Measurements from ENCODE around the gene SLC26A2.

Gene SLC26A2

GRCh38 chr5:149960272-149961185 is at the start of gene SLC26A2:
Gene SLC26A2, plus strand, starts transcription at chr5:149960758. Its CDS starts 16,895 bp downstream, at chr5:149977653.
- DNase-seq (ENCODE audit: low spot score), result peak; percentile 98

DNA sequence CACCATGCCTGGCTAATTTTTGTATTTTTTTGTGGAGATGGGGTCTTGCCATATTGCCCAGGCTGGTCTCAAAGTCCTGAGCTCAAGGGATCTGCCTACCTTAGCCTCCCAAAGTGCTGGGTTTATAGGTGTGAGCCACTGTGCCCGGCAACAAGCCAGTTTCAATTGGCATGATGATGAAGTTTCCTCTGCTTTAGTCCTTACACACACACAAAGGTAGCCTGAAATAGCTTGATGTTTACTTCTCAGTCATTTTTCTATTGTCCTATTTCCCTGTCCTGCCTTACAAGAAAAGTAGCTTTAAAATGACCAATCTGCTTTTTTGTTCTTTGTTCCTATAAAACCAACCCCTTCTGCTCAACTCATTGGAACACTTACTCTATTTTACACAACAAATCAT is 49.5 kb upstream of the SLC26A2 start:
- DNase-seq (ENCODE audit: low spot score), result no peak

GRCh38 chr5:149912226-149912871 is 48.2 kb upstream of the SLC26A2 start:
- DNase-seq (ENCODE audit: low spot score), result no peak

GRCh38 chr5:149913436-149914419 is 46.8 kb upstream of the SLC26A2 start:
- DNase-seq (ENCODE audit: low spot score), result no peak

DNA sequence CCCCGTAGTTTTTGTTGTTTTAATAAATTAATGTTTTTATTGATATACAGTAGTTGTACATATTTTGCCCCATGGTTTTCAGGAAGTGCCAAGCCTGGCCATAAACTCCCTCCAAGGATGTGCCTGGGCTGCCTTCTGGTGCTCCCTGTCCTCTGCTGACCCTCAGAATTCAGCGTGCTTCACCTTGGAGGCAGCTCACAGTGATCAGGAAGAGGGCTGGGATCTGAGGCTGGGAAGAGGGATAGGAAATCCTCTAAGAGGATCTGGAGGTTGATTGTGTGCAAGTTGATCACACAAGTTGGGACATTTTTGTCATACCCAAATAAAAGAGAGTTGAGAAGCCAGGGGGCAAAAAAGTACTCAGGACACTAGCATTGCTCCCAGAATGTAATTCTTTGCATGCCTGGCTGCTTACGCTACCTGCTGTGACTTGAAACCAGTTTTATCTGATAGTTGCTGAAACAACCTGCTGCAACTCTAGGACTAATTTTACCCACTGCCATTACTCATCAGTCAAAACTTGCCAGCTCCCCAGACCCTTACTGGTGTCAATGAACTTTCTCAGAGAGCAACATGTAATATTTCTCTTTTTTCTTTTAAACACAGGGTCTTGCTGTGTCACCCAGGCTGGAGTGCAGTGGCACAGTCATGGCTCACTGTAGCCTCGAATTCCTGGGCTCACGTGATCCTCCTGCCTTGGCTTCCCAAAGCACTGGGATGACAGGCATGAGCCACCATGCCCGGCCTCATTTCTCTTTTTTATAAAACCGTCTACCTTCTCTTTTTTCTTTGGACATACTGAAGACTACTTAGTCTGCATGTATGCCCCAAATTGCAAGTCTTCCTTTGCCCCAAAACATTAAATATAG is 44.9 kb upstream of the SLC26A2 start:
- DNase-seq (ENCODE audit: low spot score), result no peak

GRCh38 chr5:149916334-149917072 is 44.1 kb upstream of the SLC26A2 start:
- no peak for DNase-seq (ENCODE audit: low spot score)

DNA sequence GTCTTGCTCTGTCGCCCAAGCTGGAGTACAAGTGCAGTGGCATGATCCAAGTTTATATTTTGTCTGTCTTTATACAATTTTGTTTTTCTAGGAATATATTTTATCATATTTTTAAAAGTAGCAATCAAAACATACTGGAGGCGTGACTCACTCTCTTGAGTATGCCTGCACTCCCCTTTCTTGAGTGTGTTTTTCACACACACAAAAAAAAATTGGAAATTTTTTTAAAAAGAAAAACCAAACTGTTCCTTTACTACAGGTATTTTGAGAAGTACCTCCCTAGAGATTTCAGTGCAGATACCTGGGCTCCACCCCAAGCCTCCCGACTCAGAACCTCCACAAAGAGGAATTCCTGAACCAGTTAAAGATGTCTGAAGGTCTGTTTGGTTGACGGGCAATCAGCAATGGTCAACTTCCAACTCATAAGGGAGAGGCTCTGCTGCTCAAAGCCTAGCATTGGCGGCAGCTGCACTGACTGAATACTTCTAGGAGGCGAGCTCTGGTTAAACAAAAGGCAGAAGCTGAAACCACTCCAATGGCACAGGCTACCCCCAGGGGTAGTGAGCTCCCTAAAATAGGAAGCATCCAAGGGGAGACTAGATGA is 43.4 kb upstream of the SLC26A2 start:
- DNase-seq (ENCODE audit: low spot score), result no peak

DNA sequence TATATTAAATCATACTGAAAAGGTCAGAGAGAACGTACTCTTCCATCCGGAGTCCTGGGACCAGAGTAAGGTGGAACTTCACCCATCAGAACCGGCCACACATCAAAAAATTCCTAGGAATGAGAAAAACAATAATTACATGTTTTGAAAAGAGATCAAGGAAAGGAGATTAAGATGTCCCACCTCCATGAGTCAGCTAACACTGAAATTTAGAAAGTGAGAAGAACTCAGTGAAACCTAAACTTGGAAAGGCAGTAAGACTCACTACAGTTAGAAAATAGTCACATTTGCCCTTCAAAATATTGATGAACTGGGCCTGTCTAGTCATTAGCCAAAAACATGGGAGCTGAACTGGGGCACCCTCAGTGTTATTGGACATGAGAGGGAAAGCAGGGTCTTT is 39.0 kb upstream of the SLC26A2 start:
- DNase-seq (ENCODE audit: low spot score), result no peak

DNA sequence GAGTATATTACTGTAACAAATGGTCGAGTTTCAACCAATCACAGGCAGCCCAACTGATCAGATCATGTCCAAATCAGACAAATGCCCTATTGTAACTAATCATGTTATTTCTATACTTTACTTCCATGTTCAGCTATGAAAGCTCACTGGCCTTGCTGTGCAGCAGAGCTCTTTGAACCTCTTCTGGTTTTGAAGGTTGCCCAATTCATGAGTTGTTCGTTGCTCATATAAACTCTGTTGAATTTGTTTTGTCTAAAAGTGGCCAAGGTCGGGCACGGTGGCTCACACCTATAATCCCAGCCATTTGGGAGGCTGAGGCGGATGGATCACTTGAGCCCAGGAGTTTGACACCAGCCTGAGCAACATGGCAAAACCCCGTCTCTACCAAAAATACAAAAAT is 37.6 kb upstream of the SLC26A2 start:
- no peak for DNase-seq (ENCODE audit: low spot score)

- no peak for DNase-seq (ENCODE audit: low spot score)
Observed at GRCh38 chr5:149924486-149924885, 36.1 kb upstream of the SLC26A2 start.

- DNase-seq (ENCODE audit: low spot score), result no peak
Observed at GRCh38 chr5:149930043-149930748, 30.4 kb upstream of the SLC26A2 start.

GRCh38 chr5:149930749-149931574 is 29.6 kb upstream of the SLC26A2 start:
- DNase-seq (ENCODE audit: low spot score), result no peak

DNA sequence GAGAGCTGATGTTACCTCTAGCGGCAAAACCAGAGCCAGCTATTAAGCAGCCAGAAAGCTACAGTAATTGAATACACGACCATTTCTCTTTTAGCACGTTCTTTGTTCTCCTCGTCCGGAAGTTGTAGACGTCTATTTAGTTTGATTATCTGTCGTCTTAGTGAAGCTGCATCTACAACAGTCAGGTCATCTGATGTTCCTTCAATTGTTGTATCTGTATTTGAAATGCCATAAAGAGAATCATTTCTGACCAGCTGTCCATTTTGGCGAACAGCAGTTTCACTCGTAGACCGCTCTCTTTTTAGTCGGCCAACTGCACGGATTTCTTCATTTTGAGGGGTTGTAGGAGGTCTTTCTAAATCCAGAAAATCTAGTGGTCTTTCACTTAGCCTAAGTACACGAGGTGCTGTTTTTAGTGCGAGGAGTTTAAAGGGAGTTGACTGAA is 28.5 kb upstream of the SLC26A2 start:
- DNase-seq (ENCODE audit: low spot score), result no peak

DNA sequence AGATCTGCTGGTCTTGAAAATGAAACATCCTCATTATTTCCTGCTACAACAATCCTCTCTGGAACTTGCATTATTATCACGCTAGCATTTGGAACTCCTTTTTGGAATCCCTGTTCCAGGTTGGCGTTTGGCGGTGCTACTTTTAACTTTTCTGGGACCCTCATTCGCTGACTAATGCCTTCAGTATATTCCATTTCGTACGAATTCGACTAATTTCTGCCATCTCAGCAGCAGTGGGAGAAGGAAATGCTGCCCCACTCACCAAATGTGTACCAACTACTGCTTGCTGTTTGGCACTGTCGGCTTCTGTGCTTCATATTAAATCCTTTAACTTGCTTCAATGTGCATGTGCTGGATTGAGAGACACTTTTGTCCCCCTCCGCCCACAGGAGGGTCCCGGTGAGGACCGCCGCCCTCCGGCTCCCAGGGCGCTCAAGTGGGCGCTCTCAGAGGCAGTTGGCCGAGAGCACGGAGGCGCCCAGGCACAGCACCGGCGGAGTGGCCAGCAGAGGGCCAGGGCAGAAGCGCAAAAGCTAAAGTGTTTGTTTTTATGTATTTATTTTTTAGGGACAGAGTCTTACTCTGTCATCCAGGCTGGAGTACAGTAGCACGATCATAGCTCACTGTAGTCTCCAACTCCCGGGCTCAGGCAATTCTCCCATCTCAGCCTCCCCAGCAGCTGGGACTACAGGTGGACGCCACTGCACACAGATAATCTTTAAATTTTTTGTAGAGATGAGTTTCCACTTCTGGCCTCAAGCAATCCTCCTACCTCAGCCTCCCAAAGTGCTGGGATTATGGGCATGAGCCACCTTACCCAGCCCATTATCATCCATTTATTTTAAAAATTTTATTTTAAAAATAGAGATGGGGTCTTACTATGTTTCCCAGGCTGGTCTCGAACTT is 27.9 kb upstream of the SLC26A2 start:
- no peak for DNase-seq (ENCODE audit: low spot score)

DNA sequence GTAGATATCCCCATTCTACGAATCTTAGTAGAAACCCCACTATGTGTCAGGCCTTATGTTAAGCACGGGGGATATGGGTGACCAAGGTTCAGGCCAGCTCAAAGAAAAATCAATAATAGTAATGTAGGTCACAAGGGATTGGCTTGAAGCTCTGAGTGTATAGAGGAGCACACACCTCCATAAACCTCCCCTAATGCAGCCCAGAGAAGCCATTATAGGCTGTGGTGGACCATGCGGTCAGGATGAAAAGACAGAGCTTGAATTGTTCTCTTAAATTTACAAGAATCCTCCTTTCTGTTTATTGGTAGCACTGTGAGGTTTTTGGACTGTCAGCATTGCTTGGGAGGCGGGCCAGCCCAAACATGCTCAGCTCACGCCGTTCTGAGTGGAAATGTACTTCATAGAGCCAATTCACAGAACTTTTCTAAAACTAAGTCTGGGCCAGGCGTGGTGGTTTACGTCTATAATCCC is 25.1 kb upstream of the SLC26A2 start:
- DNase-seq (ENCODE audit: low spot score), result no peak

DNA sequence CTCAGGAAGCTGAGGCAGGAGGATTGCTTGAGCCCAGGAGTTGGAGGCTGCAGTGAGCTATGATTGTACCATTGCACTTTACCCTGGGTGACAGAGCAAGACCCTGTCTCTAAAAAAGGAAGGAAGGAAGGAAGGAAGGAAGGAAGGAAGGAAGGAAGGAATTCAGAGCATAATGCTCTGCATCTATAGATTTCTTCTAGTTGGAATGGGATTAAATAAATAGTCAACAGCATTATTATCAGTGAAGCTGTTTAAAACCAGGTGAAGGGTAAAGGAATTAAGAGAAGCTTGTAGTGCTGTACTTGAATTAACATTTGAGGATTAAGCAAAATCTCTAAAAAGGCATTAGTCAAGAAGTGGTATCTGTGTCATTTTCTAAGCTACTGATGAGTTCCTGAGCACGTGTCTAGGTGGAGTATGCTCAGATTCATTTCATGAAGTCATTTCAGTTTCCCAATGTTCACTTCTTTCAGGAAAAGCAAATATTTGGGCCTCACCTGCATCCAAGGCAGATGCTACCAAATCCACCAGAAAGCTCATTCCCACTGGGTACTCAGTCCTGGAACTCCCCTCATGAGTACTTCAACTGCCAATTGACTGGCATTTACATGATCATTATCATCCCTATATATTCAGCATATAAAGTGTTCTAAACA is 24.4 kb upstream of the SLC26A2 start:
- DNase-seq (ENCODE audit: low spot score), result no peak

DNA sequence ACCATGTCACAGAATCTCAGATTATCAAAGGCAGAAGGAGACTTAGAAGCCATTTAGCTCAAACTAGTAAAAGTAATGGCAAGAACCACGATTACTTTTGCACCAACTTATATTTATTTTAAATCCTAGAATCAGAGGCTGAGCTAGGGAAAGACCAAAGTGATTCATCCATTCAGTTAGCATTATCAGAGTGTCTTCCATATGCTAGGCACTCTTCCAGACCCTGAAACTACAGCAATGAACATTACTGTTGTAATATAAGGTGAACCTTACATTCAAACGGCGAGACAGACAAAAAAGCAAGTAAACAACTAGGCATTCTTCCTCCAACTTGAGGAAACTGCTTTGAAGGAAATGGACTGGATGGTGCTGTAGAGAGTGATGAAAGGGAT is 23.9 kb upstream of the SLC26A2 start:
- no peak for DNase-seq (ENCODE audit: low spot score)

All from germinal center (tissue), 1 donor.